ENCODE measurements around the gene HIVEP1.

DNA sequence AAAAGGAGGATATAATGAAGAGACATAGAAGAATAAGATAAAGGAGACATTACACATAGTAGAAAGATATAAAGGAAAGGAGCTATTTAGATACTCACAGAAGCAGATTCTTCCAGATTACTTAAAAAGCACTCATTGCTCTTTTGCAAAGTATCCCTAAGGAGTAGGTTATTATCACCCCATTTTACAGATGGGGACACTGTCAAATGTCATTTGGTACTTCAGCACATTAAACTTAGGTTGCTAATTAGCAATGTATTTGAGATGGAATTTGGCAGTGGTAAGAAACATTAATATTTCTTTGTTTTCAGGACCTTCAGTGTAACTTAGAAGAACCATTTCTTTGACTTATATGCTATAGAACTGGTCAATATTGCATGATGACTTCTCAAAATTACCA, 11.9 kb upstream of the HIVEP1 start:
- TF ChIP-seq RARB (CRISPR knock-in tag; IDR thresholded peaks at IDR 0.05) (no peak), BACH2 (CRISPR knock-in tag; IDR thresholded peaks at IDR 0.05; ENCODE audit: borderline replicate concordance) (no peak)
